Stimulated activated CD8-positive, alpha-beta memory T cell treated with anti-CD3 and anti-CD28 coated beads, Interleukin-4, amount 100 ng/mL, for 48 hours (primary cell): ENCODE measurements around the gene BIRC7.

Experiments used
- DNase-seq: peaks from one replicate; pipeline ENCODE4 v3.0.0-alpha.2; 2020

The BIRC7 gene

DNA sequence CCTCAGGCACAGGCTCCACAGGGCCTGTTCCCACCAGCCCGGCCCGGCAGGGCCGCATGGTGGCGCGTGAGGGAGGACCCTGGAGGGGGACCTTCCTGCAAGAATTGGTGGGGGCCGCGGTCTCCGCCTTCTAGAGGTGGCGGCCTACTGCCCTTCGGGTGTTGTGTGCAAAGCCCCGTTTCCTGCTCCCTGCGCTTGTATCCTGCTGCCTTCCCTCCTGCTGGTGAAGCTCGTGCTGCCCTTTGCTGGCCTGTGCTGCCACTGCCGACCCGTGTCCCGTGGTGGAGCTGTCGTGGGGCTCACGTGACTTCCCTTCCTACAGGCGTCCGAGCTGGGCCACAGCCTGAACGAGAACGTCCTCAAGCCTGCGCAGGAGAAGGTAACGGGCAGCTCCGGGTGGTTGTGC is 48.8 kb downstream of the BIRC7 start:
- no peak for DNase-seq

DNA sequence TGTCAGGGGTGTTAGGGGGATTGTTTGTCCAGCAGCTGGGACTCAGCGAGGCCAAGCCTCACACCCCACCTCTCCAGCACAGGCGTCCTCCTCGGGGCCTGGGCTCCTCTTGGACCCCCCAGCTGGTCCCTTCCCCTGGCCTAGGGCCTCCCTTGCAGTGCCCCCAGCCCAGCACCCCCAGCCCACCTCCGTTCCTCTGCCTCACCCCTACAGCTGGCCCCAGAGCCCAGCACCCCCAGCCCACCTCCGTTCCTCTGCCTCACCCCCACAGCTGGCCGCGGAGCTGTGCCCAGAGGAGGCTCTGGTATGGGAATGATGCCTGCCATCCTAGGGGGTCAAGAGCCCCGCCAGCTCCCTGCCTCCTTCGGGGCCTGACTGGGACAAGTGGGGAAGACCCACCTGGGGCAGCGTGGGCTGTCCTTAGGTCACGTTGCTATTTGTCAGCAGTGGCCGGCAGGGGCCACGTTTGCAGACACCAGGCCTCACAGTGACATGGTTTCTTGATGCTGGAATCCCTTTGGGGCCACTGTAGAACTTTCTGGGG is 49.3 kb downstream of the BIRC7 start:
- DNase-seq = no peak

DNA sequence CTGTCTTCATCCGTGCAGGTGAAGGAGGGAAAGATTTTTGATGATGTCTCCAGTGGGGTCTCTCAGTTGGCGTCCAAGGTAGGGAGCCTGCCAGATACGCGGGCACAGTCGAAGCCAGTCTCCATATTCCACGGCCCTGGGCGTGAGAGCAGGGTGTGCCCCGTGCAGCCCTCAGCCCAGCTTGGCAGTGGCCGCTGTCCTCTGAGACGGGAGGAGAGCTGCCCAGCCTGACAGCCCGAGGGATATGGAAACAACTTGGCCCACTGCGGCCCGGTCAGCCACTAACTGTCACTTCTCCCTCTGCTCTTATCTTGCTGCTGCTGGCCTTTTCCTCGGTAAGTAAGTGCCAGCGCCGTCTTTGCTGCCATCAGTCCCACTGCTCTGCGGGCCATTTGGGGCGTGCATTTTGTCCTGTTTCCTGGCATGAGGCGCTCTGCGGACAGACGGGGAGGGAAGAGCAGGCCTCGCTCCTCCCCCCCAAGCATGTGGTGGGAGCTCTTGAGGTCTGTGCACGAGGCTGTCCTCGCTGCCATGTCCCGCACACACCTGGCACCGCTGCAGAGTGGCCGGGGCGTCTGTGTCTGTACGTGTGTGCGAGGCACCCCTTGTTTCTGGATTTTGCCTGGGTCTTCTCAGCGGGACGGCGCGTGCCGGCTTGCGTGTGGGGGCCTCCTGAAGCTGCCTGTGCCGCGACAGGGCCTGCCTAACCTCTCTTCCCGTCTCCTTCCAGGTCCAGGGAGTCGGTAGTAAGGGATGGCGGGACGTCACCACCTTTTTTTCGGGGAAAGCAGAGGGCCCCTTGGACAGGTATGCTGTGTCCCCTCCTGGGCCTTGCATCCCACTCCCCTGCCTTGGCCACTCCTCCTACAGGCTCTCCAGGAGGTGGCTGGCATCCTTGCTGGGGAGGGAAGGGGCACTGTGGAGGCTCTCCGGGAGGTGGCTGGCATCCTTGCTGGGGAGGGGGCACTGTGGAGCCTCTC is 50.2 kb downstream of the BIRC7 start:
- DNase-seq = no peak

GRCh38 chr20:63286781-63287696 is 51.3 kb downstream of the BIRC7 start:
- DNase-seq = no peak

DNA sequence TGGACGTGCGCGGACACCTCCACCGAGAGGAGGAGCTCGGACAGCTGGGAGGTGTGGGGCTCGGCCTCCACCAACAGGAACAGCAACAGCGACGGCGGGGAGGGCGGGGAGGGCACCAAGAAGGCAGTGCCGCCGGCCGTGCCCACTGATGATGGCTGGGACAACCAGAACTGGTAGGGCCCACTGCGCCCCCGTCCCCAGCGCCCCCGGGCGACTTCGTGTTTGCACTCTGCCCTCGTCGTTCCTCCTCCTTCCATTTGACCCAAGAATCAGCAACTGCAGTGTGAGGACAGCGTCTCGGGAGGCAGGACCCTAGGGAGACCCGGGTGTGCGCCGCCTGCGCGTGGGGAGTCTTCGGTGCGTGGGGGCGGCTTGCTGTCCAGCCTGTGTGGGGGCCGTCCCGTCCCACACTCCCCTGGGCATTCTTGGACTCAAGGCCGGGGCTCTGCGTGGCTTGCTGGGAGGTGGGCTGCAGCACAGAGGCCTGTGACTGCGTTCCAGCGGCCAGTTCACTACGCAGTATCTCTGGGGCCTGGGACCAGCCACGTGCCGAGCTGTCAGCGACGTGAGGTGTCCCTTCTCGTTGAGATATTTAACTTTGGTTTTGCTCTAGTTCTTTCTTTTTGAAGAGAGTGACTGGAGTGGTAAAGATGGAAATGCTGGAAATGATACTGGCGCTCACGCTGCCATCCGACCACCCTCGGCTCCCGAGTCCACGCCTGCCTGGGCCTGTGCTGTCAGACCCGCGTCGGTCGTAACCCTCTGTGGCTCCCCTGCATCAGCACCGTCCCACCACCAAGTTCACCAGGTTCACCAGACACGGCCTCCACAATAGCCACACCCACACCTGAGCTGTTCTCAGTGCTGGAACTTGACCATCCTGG is 52.2 kb downstream of the BIRC7 start:
- DNase-seq = no peak

DNA sequence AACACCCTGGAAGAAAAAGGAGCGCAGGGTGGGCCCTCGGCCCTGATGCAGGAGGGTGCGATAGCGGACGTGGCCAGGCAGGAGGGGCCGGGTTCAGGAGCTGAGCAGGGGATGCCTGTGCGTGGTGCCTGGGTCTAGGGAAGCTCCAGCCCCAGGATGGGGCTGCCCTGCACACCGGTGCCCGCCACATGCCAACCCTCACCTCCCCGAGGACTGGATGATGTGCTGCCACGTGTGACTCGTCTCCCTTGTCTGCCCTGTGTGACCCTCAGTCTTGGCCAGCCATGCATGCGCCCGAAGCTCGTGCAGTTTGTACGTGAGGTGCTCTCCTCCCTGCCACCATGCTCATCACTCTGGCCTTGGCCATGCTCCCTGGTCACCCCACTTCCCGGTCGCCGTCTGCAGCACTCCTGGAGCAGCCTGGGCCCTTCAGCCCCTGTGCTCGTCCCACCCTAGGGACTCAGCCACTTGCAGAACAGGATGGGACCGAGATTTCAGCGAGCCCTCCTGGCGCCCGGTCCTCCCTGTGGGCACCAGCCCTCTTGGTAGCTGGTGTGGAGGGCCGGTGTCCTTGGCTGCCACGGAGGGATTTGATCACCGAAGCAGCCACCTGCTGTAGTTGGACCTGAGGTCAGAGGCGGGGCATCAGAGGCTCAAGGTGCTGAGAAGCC is 53.0 kb downstream of the BIRC7 start:
- no peak for DNase-seq

- DNase-seq = no peak
Measured at GRCh38 chr20:63289311-63290135, 53.8 kb downstream of the BIRC7 start.
